ENCODE measurements around the gene CACNA1B.
A peak's percentile ranks its signal among the peaks of the same experiment; 100 is the strongest.
"Not testable (repeated sequence)": the region's sequence is repeated elsewhere in the genome, so short reads cannot be mapped to it uniquely, and the experiment has no call there.

CACNA1B gene

DNA sequence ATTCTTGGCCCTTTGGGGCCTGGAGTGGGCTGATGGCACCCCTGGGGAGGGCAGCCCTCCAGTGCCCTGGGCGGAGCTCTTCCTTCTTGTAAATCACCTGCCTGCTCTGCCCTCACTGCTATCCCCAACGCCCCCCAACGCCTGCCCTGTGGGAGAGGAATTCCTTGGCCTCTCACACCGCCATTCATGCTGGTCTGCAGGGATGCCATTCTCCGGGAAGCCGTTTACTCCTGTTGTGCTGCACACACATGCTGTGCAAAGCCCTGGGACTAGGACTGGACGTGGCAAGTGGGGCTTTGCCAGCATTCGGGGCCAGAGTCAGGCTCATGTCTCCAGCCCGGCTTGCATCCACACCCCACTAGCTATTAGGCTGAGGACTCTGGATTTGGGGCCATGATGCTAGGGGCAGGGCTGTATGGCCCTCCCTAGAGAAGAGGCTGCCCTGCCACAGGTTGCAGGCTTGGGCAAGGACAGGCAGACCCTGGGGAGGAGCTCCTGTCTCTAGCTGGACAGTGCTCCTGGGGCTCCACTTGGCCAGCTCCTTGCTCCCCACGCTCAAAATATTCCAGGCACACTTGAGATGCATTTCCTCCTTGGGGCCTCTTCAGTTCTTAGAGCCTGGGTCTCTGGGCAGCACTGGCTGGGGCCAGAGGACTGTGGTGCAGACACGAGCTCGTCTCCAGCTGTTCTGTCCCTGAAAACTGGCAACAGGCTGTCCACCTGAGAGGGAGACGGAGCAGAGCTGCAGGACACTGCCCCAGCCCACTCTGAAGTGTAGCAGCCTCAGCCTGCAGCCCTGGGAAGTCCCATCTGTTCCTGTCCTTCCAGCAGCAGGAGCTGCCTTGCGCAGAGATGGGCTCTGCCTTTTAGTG lies 226.9 kb downstream of the CACNA1B start:
- no peak for DNase-seq

DNA sequence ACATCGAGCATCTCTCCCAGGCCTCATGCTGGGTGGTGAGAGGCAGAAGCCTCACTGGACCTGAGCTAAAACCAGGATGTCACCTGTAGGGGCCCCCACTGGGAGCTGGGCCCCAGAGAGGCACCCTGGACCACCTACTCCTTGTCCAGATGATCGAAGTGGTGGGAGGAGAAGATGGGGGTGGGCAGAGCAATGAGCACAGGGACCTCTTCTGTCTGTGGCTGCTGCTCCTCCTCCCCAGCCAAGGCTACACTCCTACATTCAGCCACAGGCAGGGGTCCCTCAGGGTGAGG lies 227.5 kb downstream of the CACNA1B start:
- DNase-seq, result no peak

DNA sequence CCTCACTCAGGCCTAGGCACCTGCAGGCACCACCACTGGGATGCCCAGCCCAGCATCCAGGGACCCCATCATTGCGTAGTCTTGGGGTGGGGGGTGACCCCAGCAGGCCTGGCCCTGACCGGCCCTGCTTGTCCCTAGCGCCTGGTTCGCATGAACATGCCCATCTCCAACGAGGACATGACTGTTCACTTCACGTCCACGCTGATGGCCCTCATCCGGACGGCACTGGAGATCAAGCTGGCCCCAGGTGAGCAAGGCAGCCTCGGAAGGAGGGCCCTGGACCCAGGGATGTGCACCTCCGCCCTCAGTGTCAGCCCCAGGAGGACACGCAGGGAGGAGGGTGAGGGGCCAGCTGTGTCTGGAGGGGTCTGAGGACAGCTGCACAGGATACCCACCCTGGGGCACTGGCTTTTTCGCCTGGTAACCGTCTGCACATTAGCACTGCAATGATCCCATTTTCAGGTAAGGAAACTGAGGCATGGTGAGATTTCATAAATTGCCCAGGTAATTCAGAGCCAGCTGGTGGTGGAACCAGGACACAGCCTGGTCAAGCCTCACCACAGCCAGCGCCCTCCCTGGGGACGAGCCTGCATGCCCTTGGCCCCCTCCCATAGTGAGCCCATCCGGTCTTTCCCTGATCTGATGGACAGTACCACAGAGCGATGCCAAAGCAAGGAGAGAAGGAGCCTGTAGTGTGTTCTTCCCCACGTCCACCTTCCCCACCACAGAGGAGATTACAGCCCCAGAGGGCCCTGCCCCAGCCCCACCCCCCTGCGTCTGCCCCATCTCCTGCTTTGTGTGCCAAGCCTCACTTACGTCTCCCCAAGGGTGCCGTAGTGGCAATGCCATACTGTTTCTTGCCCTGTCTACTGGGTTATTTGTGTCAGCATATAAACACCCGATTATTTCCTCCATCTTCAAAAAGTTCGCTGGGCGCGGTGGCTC lies 228.3 kb downstream of the CACNA1B start:
- no peak for DNase-seq

DNA sequence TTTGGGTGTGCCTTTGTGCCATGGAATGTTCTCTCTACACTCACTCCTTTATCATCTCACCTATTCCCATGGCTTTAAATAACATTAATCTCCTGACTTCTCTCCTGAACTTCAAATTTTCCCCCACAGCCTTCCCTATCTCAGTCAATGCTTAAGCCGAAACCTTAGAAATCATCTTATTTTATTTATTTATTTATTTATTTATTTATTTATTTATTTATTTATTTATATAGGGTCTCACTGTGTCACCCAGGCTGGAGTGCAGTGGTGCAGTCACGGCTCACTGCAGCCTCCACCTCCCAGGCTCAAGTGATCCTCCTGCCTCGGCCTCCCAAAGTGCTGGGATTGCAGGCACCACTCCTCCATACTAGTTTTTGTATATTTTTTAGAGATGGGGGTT lies 229.5 kb downstream of the CACNA1B start:
- DNase-seq, result not testable (repeated sequence)

GRCh38 chr9:138111607-138112006 lies 234.0 kb downstream of the CACNA1B start:
- no peak for DNase-seq

- no peak for DNase-seq
Measured at GRCh38 chr9:138112090-138112748, 234.6 kb downstream of the CACNA1B start.

- peak; percentile 41 for DNase-seq
Measured at GRCh38 chr9:138112791-138113600, 235.4 kb downstream of the CACNA1B start.

DNA sequence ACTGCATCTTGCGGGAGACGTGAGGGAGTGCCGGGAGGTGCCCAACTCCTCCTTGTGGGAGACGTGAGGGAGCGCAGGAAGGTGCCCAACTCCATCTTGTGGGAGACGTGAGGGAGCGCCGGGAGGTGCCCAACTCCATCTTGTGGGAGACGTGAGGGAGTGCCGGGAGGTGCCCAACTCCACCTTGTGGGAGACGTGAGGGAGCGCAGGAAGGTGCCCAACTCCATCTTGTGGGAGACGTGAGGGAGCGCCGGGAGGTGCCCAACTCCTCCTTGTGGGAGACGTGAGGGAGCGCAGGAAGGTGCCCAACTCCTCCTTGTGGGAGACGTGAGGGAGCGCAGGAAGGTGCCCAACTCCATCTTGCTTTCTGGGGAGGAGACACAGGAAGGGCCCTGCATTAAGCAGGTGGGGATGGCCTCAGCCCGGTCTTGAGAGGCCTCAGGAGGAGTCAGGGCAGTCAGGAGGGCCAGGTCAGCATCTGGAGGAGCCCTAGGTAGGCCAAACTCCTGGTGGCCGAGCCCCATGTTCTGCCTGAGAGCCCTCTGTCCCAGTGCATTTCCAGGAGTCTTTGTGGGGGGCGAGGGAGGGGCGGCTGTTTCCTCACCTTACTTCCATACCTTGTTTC lies 236.2 kb downstream of the CACNA1B start:
- peak; percentile 75 for DNase-seq

DNA sequence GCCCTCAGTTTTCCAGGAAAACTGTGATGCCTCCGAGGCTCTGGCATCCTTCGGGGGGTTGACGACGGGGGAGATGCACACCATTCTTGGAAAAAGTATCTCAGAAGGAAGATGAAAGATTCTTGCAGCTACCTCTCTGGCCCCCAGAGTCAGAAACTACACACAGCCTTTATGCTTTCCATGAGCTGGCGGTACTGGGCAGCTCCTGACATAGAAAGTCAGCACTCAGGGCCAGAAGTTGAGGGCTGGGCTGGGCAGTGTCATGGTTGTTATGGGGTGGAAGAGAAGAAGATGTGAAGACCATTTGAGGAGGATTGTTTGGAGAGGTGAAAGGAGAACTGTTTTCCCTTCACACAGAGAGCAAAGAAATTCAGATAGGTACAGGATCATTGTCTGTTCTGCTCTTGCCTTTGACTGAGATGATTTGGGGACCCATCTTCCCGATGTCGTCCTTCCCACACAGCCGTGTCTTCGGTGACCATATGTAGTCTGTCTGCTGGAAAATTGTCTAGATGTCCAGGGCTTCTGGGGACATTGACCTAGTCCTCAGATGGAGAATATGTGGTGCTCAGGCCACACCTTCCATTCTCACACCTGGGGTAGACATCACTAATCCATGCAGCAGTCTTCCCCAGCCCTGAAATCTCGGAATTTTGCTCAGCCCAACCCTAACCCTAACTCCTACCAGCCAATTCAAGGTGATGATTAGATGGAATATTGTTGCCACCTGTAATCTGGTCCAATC lies 237.1 kb downstream of the CACNA1B start:
- no peak for DNase-seq

DNA sequence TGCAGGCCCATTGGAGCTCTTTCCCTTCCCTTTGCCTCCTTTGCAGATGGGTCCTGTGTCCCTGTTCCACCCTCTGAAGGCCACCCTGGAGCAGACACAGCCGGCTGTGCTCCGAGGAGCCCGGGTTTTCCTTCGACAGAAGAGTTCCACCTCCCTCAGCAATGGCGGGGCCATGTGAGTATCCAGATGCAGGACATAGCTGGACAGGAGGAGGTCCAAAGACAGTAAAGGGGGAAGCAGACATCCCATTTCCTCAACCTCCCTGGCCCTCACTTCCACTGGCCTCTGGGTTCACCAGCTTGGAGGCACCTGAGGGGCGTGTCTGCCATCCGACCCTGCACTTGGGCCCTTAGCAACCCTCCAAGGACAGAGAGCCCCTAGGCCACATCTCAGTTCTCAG lies 237.9 kb downstream of the CACNA1B start:
- no peak for DNase-seq

DNA sequence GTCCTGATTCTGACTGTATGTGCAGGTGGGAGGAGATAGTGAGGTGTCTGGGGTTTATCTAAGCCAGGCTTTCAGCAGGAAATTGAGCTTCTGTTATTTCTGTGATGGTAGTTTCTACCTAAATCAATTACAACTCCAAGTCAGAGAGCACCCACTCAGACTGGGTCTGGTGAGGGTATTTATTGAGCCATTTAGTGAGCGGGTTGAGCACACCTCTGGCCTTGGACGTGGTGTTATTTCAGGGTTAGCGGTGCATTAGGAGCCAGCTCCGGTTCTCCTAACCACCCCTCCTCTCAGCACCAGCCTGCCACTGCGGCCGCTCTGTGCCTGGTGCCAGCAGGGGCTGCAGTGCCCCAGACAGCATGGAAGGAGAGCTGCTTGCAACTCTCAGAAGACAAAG lies 238.9 kb downstream of the CACNA1B start:
- no peak for DNase-seq

DNA sequence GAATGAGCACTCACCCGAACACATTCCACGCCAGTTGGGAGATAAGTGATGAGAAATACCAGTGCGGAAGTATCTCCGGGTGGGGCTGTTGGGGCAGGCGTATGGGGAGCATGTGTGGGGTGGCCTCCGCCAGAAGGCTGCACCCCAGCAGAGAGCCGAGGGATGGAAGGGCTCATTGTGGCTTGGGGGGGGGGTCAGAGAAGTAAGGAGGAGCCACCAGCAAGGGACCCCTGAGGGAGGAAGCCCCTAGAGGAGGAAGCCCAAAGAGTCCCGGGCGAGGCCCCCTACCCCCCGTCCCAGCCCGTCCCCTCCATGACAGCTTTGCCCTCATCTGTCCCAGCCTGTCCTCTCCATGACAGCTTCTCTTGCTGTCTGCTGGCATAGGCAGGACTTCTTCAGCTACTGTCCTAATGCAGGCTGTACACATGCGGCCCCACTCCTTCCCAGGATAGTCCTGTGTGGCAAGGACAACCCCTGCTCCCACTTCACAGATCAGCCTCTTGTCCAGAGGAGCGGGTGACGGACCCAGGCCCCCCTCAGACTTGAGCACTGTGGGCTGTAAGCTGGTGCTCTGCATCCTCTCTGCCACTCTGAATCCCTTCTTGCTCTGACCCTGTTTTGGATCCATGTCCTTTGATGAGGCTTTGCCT lies 239.6 kb downstream of the CACNA1B start:
- no peak for DNase-seq

GRCh38 chr9:138117836-138118235 lies 240.3 kb downstream of the CACNA1B start:
- DNase-seq, result no peak

GRCh38 chr9:138118601-138119071 lies 241.1 kb downstream of the CACNA1B start:
- DNase-seq, result no peak

- no peak for DNase-seq
Measured at GRCh38 chr9:138119202-138120027, 241.8 kb downstream of the CACNA1B start.

GRCh38 chr9:138120072-138120471 lies 242.5 kb downstream of the CACNA1B start:
- DNase-seq, result no peak

- no peak for DNase-seq
Measured at GRCh38 chr9:138120511-138121437, 243.2 kb downstream of the CACNA1B start.

DNA sequence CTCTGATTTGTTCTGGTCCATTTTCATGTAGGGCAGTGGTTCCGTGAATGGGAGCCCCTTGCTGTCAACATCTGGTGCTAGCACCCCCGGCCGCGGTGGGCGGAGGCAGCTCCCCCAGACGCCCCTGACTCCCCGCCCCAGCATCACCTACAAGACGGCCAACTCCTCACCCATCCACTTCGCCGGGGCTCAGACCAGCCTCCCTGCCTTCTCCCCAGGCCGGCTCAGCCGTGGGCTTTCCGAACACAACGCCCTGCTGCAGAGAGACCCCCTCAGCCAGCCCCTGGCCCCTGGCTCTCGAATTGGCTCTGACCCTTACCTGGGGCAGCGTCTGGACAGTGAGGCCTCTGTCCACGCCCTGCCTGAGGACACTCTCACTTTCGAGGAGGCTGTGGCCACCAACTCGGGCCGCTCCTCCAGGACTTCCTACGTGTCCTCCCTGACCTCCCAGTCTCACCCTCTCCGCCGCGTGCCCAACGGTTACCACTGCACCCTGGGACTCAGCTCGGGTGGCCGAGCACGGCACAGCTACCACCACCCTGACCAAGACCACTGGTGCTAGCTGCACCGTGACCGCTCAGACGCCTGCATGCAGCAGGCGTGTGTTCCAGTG lies 244.0 kb downstream of the CACNA1B start:
- DNase-seq, result no peak

Data from NCI-H69 (cell line).